Hypothalamus (tissue), 51 donors: Measurements from ENCODE around the gene PIGO.

Experiments used
- DNase-seq, 51 donors: peaks; one replicate each; lab custom pipeline; 2025; lab: John Stamatoyannopoulos, UW

PIGO gene

GRCh38 chr9:35107297-35108290, 11.2 kb upstream of the PIGO start:
- DNase-seq = no peak

- no peak for DNase-seq
Observed at GRCh38 chr9:35106343-35106730, 9.9 kb upstream of the PIGO start.

DNA sequence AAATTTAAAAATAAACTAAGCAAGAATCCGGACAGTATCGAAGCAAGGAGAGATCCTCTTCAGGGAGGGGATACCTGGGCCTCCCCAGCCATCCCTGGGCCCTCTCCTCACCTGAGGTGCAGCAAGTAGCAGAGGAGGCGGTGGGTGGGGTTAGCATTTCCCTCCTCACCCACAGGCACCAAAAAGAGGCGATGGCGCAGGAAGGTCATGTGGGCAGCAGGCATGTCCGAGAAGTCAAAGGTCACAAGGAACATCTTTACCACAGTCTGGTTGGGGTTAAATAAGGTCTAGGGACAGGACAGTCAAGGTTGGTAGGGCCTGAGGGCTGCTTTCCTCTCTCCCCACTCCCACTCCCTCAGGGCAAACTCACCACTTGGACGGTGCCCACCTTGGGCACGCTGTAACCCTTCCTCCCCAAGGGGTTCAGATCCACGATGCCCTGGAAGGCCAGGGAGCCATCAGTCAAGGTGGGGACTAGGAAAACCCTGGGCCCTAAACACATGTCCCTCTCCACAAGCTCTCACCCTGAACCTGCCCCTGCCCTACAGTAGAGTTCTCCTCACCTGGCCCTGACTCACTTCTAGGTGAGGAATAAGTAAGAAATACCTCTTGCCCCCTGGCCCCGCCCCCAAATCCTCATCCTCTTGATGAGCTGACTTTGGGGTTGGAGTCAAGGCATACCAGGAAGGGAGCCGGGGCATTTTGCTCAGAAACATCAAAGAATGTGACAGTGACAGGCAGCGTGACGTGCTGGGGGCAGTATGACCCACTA, 9.4 kb upstream of the PIGO start:
- DNase-seq = no peak

DNA sequence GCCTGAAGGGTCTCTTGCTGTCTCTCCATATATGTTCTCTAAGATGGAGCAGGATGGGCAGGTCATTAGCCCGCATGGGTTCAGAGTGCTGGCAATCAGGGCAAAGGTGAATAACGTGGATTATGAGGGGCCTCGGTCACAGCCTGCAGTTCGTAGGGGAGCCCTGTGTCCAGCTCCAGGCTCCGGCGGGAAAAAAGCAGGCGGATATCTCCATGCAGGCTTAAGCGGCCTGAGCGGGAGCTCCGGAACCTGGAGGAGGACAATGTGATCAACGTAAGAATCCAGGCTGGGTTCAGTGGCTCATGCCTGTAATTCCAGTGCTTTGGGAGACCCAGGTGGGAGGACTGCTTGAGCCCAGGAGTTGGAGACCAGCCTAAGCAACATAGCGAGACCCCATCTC, 8.7 kb upstream of the PIGO start:
- DNase-seq = no peak

GRCh38 chr9:35104586-35104985, 8.2 kb upstream of the PIGO start:
- DNase-seq = peak in 1 of 51 donors; percentile 3

DNA sequence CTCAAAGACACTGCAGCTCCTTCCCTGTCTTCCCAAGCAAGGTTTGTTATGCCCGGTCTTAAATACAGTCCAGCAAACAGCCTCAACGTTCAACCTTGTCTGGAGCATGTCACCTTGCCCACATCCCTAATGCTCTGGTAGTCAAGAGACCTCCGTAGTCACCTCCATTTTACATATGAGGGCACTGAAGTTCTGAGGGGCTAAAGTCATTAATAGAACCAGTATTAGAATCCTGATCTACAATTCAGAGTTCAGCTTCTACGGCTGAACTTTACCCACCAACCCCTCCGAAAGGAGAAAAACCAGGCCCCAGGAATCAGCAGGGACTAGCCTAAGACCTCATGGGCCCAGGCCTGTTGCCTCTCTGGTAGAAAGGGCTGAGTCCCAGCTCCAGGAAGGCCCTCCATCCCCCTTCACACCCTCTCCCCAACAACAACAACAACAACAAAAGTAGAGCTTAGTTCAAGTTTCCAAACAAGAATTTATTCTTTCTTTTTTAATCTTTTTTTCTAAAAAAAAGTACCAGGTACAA, 7.3 kb upstream of the PIGO start:
- no peak for DNase-seq

- peak; percentile 46 to 97 (median 91) for DNase-seq
Observed at GRCh38 chr9:35102769-35103659, 6.6 kb upstream of the PIGO start, which contains the start of gene STOML2. STOML2 (minus strand) TSS chr9:35103131; CDS start chr9:35103094, 37 bp downstream.

DNA sequence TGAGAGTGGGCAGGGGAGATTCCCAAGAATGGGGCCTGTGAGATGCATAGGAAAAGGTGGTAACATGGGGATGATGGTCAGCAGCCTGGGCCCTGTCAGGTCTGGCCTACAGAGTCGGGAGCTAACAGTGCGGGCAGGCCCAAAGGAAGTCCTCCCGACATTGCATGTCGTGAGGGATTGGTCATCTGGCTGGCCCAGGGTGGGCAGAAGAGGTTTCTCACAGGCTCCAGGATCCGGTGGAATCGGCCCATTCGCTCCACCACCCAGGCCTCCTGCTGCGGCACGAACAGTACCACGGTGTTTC, 6.0 kb upstream of the PIGO start:
- peak in 2 of 51 donors; percentile 26 to 40 for DNase-seq

DNA sequence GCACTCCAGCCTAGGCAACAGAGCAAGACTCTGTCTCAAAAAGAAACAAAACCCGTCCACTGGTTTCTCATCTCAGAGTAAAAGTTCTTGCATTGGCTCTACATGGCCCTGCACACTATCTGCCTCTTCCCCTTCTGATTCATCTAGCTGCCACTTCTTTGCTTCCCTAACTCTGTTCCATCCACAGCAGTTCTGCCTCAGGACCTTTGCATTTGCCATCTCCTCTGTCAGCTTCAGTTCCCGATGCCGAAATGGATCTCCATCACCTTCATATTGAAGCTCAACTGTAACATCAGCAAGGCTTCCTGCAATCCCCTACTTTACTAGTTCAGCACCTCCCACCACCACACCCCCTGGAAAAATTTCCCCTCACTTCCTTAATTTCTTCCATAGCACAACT, 1.2 kb upstream of the PIGO start:
- no peak for DNase-seq

DNA sequence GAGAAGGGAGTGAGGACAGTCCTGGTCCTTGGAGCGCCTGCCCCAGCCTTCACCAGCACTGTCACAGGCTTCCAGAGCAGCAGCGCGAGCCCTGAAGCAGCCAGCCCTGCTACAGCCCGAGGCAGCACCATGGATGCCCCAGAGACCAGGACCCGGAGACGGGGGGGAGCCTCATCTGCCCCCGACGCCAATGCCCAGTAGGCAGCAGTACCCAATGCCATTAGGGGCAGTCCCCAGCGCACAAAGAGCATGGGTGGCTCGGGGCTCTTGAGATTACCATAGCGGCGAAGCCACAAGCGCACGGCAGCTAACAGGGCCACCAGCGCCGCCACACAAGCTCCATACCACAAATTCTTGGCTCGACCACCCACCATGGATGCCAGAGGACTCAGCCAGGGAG, 4.9 kb downstream of the PIGO start:
- DNase-seq = no peak

DNA sequence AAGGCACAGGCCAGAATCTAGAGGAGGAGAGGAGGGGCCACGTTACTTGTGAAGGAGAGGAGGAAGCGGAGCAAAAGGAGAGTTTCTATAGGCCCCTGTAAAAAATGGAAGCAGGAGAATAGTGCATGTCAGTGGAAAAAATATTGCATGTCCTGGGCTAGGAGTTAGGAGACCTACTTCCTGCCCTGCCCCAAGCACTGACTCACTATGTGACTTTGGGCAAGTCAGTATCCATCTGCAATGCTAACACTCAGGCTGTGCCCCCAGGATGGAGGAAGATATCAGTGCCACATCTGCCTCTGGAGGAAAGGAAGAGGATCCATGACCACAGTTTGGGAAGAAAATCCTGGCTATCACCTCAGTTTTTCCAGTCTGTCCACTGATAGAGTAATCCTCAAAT, 7.0 kb downstream of the PIGO start:
- DNase-seq = no peak

GRCh38 chr9:35085078-35085477, 11.3 kb downstream of the PIGO start:
- no peak for DNase-seq

GRCh38 chr9:35079426-35080341, 16.7 kb downstream of the PIGO start, which contains the start of gene FANCG:
FANCG (minus strand) TSS chr9:35079942; CDS start chr9:35079524, 418 bp downstream.
- peak; percentile 53 to 96 (median 86) for DNase-seq

DNA sequence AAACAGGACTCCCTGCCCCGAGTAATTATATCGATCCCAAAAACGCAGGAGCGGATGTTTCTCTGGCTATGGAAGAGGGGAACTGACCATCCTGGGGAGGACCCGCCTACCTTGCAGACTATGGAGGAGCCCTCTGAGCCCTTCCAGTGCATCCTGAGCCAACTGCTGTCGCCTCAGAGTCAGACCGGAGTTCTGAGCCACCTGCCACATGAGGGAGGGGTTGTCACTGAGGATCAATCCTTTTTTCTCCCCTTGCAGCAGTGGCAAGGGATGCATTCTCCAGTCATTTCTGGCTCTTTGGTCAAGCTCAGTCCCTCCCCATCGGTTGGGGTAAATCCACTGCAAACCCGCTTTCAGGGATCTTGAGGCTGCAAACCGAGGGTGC, 17.4 kb downstream of the PIGO start:
- peak in 1 of 51 donors; percentile 38 for DNase-seq

- DNase-seq = no peak
Observed at GRCh38 chr9:35078066-35078465, 18.3 kb downstream of the PIGO start.

DNA sequence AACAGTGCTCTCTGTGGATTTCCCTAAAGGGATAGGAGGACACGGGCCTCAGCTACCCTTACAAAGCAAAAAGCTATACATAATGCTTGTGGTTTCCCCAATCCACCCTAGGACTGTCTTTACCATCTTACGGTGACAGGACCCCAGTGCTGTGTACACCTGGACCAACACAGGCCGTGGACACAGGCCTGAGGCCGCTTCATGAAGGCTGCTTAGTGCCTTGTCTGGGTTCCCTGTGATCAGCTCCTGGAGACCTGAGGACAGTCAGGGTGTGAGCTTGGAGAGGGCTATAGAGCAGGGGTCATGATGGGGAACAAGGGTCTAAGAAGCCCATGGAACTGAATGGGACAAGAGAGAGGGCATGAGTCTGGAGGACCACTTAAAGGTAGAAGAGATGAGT, 19.5 kb downstream of the PIGO start:
- DNase-seq = no peak

DNA sequence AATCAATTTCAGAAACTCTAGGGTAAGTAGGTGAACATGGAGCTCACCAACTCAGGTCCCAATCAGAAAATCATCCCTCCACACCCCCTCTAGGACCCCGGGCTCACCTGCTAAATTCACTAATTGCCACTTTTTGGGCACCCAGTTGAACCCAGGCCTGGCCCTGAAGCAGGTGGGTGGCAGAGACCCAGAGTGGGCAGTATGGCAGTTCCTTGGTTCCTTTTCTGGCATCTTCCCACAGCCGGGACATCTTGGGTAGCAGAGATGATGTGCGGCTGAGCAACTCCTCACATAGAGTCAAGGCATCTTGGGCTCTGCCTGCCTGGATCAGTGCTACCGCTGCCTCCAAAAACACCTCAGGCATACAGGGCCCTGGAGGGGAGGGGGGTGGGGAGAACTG, 21.0 kb downstream of the PIGO start:
- no peak for DNase-seq

DNA sequence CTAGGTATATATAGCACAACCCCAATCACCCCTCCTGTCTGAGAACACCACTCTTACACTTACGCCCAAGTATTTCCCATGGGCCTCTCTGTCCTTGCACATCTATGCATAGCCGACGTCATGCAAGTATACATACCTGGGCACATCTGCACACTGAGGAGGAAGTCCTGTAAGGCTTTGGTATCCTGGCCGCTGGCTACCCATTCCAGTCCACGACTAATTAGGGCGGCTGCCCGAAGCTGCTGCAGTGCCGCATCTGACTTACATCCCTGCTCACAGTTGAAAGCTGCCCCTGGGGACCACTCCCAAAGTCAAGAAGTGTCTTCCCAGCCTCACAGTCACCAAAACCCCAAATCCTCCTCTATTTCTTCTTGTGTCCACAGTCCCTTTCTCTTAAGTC, 21.6 kb downstream of the PIGO start:
- DNase-seq = no peak

GRCh38 chr9:35074141-35074540, 22.2 kb downstream of the PIGO start:
- DNase-seq = no peak
